ENCODE data around the gene FKBP4.
"Not testable (repeated sequence)": the region's sequence is repeated elsewhere in the genome, so short reads cannot be mapped to it uniquely, and the experiment has no call there.

The FKBP4 gene, protein sequence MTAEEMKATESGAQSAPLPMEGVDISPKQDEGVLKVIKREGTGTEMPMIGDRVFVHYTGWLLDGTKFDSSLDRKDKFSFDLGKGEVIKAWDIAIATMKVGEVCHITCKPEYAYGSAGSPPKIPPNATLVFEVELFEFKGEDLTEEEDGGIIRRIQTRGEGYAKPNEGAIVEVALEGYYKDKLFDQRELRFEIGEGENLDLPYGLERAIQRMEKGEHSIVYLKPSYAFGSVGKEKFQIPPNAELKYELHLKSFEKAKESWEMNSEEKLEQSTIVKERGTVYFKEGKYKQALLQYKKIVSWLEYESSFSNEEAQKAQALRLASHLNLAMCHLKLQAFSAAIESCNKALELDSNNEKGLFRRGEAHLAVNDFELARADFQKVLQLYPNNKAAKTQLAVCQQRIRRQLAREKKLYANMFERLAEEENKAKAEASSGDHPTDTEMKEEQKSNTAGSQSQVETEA

DNA sequence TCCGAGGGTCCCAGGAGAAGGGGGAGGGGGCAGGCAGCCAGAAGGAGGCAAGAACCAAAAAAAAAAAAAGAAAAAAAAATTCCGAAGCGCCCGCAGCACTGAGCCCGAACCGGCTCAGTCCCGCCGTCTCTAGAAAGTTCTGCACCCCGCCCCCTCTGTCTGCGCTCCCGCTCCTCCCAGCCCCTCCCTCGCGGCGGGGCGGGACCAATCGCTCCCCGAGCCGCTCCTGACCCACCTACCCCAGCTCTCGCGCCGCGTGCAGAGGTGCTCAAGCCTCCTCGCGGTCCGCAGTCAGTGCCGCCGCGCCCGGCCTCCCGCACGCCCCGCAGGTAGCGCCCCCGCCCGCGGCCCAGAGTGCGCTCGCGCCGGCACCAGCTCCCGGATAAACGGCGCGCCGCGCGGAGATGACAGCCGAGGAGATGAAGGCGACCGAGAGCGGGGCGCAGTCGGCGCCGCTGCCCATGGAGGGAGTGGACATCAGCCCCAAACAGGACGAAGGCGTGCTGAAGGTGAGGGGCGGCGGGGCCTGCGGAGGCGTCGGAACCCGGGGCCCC lies at the start of gene FKBP4:
FKBP4 (plus strand) TSS at position 235 of the 554 bp plus-strand sequence; CDS start at position 405, 170 bp downstream.
- DNase-seq = peak; percentile 61

DNA sequence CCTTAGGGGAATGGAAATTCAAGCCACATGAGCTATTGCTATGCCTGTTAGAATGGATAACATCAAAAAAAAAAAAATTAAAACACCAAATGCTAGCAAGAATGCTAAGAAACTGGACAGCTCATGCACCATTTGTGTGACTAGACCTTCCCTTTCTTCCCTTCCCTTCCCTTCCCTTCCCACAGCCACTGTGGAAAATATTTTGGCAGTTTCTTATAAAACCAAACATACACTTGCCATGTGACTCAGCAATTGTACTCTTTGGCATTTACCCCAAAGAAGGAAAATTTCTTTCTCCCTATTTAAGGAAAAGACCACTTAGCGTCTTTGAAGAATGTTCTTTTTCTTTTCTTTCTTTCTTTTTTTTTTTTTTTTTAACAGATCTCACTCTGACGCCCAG lies 49.1 kb upstream of the FKBP4 start:
- DNase-seq = no peak

DNA sequence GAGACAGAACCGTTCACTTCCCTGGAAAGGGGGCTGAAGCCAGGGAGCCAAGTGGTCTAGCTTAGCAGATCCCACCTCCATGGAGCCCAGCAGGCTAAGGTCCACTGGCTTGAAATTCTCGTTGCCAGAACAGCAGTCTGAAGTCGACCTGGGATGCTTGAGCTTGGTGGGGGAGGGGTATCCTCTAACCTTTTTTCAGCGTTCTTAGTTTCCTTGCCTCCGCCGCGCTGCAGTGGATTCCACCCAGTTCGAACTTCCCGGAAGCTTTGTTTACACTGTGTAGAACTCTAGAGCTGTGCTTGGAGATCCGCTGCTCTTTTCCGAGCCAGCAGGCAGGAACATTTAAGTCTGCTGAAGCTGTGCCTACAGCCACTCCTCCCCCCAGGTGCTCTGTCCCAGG lies 45.2 kb upstream of the FKBP4 start:
- DNase-seq = no peak

DNA sequence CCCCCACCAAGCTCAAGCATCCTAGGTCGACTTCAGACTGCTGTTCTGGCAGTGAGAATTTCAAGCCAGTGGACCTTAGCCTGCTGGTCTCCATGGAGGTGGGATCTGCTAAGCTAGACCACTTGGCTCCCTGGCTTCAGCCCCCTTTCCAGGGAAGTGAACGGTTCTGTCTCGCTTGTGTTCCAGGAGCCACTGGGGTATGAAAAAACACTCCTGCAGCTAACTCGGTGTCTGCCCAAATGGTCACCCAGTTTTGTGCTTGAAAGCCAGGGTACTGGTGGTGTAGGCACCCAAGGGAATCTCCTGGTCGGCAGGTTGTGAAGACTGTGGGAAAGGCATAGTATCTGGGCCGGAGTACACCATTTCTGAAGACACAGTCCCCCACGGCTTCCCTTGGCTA lies 44.6 kb upstream of the FKBP4 start:
- DNase-seq = no peak

DNA sequence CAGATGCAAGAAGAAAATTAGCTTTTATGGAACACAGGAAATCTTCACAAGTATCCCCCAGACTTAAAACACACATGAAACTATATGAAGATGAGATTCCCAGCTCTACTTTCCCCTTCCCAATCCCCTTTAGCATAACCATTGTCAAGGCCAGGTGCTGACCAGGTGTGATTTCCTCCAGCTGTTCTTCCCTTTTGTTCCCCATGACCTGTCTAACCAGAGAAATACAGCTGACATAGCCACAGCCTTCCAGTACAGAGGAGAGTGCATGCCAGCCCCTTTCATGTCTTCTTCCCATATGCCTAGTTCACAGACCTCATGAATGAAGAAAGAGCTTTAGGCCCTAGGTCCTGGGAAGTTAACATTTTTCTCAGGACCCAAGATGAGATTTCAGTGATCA lies 43.5 kb upstream of the FKBP4 start:
- no peak for DNase-seq

DNA sequence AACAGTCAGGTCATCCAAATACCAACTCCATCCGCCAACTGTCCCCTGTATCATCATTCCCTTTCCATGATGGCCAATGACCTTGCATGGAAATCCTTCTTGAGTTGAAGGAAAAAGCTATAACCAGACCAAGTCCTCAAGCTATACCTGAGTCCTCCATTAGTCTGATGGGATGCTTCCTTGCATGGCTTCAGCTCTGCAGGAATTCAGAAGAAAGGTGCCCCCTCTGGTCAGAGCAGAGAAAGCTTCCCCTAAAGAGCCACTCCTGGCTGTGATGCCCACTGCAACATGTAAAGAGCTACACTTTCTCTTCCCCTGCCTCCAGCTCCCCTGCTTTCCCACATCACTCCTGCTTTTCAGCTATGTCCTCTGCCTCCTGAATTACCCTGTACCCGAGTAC lies 43.1 kb upstream of the FKBP4 start:
- no peak for DNase-seq

DNA sequence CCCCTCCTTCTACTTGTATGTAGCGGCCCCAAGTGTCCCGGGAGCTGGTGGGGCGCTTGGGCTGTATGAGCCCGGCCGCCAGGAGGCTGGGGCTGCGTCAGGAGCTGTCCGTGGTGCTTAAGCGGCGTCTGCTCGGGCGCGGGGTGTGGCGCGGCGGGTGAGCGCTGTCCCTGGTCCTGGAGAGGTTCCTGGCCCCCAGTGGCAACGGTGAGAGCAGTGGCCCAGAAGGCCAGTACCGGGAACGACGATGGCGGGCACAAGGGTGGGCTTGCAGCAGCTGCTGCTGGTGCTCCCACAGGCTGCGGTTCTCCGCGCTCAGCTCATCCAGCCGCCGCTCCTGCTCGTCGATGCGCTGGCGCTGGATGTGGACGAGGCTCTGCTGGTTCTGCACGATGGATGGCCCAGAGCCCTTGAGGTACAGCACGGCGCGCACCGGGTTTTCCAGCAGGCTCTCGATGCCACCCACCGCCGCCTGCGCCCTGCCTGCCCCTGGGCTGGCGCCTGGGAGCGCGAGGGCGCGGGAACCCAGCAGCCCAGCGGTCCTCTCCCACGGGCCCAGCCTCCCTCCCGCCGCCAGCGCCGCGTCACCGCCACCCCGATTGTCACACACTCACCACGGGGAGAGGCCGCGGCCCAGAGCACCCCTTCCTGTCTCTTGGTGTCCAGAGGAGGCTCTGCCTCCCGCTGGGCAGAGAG lies 41.9 kb upstream of the FKBP4 start:
- DNase-seq = no peak

DNA sequence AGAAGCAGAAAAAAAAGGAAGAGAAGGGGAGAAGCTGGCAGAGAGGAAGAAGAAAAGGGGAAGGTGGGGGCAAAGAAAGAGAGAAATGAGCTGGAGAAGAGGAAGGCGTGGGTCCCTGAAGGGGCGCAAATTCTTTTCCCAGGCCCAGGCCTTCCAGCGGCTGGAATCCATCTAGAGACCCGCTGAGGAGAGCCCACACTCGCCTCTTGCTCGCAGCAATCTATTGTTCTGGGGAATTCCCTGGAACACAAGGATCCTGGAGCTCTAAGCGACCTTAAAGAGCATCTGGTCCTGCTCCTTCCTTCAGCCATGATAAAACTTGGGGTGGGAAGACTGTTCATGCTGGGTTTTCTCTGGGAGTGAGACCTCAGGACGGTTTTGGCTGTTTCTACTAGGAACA lies 41.2 kb upstream of the FKBP4 start:
- no peak for DNase-seq

DNA sequence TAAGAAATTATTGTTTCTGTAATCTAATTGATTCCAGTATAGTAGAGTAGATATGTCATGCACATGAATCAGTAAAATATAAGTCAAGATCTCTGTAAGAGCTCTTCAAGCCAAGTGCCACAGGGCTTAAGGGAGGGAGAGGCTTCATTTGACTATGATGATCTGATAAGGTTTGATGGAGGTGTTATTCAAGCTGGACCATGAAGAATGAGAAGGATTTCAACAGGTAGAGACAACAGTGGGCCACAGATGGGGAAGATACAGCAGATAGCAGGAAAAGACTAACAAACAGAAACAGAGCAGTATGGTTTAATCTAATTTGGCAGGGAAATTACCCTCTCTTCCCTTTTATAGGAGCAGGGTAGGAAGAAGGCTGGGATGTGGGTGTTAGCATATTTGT lies 40.6 kb upstream of the FKBP4 start:
- DNase-seq = no peak

DNA sequence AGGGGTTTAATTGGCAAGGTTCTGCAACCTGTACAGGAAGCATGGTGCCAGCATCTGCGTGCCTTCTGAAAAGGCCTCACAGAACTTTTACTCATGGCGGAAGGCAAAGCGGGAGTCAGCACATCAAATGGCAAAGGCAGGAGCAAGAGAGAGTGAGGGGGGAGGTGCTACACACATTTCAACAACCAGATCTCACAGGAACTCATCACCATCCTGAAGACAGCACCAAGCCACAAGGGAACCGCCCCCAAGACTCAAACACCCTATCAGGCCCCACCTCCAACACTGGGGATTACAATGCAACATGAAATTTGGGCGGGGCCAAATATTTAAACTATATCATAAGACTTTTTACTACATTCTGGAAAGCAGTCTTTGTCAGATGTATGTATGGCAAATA lies 38.0 kb upstream of the FKBP4 start:
- DNase-seq = no peak

DNA sequence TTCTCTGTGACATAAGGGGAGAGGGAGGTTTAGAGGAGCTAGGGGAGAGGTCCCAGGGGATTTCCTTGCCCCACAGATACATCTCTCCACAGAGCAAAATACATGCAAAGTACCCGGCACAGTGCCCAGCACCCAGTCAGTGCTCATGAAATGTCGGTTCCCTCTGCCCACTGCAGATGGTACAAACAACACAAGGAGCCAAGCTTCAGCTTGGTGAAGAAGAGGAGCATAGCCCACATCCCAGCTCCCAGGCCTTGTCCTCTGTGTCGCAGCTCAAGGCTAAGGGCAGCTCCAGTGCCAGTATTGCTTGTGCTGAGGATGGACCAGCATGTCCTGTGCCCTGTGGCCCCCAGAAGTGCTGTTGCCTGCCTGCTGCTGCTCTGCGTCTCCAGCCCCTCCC lies 35.0 kb upstream of the FKBP4 start:
- DNase-seq = no peak

DNA sequence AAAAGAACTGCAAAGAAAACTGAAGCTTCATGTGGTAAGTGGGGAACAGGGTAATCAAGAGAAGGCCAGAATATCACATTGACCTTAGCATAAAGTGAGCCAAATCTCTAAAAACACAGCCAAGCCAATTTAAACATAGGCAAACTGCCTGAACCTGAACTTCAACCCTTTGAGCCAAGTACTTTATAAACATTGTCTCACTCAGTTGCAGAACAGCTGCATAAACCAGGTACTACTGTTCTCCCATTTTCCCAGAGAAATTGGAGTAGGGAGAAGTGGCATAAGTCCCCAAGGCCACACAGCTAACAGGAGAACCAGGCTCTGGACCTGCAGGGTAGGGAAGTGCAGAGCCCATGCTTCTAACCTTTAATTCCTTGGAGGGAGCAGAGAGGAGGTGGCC lies 30.4 kb upstream of the FKBP4 start:
- DNase-seq = no peak

DNA sequence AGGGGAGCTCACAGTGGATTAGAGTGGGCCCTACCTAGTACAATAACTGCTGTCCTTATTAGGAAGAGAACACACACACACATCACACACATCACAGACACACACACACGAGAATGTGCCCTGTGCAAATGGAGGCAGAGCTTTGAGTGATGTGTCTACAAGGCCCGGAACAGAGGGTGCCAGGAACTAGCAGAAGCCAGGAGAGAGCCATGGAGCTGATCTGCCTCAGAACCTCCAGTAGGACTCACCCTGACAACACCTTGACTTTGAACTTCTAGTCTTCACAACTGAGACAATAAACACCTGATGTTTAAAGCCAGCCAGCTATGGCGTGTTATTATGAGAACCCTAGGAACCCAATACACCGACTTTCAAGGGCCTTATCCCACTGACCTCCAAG lies 29.7 kb upstream of the FKBP4 start:
- no peak for DNase-seq

DNA sequence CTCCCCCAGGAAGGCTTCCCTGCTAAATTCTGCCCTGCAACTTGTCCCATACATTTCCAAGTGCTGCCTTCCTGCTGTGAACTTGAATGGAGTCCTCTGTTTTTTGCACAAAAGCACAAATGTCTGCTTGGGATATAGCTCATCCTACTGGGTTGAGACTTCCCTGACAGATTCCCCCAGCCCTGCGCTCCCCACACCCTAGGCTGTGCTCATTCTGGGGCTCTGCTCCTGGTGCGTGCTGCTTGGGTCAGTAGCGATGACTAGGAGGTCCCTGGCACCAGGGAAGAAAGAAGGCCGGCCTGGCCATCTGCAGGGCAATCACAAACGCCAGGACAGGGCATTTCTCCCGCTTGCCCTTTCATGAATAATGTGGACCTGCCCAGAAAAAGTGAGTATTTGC lies 29.2 kb upstream of the FKBP4 start:
- no peak for DNase-seq

DNA sequence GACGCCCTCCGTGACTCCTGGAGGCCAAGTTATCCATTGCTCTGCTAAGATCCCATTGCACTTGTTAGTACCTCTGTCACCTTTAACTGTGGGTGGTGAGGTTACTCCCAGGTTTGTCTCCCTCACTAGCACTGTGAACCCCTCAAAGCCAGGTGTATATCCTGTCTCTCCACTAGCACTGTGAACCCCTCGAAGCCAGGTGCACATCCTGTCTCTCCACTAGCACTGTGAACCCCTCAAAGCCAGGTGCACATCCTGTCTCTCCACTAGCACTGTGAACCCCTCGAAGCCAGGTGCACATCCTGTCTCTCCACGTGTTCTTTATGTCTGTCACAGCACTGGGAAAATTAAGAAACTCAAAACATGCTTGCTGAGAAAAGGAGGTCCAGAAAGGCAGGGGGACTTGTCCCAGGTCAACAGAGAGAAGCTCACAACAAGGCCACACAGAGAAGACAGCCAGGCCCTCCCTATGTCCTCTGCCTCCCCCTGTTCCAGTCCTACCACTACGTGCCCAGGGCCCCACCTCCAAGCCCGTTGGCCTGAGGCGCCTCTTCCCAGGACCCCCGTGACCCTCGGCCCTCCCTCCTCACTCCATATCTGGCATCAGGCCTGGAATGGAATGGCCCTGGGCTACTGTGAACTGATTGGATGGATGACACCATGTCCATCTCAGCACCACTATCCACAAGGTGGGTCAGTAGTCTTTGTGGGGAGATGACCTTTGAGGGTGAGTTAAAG lies 26.4 kb upstream of the FKBP4 start:
- no peak for DNase-seq

DNA sequence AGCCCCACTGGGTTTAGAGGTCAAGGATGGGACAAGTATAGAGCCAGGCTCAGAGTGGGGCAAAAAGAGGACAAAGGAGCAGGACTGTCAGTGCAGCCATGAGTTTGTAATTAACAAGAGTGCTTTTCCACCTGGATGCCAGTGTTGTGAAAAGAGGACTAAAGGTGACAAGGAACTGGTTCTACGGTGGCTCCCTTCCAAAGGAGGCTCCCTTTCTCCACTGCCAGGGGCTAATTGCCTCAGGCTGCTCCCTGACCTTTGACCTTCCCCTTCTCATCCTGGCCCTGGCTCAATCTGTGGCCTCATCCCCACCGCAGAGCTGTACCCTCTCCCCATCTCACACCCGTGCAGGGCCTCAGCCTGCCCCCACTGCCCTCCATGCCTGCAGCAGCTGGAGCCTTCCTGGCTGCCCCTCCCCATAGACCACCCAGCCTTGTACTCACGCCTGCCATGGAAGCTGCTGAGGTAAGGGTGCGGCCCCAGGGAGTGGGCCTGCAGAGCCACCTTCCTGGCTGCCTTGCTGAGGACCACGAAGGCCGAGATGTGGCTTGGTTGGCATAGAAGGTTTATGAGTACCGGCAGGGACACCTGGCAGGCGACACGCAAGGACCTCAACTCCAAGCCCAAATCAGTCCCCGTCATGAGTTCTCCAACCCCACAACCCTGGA lies 24.8 kb upstream of the FKBP4 start:
- no peak for DNase-seq

DNA sequence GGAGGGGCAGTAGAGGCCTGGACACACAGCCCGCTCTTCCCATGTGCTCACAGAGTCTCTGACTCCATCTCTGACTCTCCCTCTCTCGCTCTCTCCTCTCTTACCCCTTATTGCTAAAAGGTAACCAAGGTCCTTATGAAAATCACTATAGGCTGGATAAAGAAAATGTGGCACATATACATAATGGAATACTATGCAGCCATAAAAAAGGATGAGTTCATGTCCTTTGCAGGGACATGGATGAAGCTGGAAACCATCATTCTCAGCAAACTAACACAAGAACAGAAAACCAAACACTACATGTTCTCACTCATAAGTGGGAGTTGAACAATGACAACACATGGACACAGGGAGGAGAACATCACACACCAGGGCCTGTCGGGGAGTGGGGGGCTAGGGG lies 24.2 kb upstream of the FKBP4 start:
- DNase-seq = not testable (repeated sequence)

DNA sequence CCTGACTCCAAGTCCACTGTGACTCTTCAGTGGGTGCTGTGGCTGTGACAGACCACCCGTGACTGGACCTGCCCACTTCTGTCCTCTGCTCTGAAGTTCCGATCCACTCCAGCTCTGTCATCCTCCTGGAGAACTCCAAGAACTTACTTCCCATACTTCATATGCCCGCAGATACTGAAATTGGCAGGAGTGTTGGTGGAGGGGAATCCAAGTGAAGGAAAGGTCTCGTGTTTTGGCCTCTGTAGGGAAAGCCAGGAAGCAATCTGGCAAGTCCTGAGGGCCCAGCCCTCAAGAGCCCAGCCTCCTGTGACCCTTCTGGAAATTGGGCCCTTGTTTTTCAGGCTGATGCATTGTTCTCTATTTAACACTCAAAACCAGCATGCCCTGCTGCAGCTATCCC lies 22.4 kb upstream of the FKBP4 start:
- no peak for DNase-seq

DNA sequence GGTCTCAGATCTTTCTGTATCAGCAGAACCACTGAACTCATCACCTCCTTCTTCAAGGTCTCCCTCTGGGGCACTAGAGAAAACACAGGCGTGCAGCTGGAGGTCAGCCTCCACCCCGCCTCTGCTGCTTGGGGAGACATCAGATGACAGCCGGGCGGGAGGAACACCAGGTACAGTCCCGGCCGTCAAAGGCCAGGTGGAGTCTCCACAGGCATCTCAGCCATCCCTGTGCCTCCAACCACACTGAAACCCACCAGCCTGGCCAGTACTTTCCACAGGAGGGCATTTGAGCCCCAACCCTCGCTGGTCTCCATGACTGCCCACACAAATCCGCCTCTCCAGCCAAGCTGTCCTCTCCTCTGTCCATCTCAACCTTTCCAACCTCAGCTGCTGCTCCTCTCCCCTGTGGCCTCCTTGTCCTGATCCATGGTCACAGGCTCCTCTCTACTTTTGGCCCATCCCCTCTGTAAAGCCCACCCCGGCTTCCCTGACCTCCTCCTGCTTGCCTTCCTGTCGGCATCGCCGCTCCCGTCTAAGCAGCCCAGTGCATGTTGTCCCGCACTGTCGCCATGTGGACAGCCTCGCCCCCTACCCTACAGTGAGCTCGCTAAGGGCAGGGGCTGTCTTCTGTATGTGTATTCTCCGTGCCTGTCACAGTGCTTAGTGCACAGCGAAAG lies 21.4 kb upstream of the FKBP4 start:
- no peak for DNase-seq

DNA sequence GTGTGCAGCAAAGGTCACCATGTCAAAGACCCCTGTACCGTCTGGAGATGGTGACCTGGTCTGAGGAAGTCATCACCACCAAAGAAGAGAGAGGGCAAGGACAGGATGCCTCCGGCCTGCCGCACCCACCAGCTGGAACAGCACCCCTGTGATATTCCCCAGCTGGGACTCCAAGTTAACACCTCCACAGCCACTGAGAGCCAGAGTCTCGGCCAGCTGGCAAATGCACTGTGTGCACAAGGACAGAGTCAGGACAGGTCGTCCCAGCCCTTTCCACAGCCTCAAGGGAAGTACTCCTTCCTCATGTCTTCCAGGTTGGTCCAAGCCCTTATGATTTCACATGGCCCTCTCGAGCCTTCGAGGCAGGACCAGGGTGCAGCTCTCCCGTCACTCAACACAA lies 19.3 kb upstream of the FKBP4 start:
- DNase-seq = no peak

DNA sequence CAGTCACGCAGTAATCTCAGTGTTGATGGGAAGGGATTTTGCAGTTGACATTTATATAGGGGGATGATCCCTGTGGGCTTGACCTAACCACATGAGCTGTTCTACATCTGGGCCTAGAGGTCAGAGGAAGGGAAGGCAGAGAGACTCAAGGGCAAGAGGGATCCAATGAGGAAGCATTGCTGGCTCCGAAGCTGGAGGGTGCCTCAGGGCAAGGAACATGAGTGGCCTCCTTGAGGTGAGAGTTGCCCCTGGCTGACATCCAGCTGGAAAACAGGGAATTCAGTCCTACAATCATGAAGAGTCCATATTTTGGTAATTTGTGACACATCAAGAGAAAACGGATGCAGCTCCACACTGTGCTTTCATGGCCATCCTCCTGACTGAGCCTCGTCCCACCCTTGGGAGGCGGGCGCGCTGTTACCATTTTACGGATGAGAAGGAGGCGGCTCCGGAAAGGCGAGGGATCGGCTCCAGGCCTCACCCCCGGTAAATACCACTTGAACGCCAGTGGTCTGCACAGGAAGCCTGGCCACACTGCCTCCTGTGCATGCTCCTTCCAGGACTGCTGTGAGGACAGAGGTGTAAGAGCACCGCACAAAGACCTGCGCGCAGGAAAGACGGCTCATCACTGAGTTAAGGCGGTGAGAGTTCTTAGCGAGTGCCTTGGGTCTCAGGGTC lies 18.5 kb upstream of the FKBP4 start:
- no peak for DNase-seq

DNA sequence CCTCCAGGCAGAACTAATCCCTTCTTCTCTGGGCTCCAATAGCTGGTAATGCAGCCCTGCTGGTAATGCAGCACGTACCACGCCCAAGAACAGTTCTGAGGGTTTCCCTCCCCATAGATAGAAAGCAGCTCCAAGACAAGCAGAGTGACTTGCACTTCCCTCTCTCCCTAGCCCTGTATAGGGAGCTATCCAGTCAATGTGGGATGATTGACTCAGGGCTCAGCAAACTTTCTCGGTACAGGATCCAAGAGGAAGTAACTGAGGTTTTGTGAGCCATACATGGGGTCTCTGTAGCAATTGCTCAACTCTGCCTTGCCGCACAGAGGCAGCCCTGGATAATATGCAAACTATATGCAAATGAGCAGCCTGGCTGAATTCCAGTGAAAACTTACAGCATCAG lies 15.5 kb upstream of the FKBP4 start:
- no peak for DNase-seq

Data from NCI-H748 treated with DMSO at 0.1 percent for 48 hours (cell line).